ENCODE measurements around the gene C2orf15.

DNA sequence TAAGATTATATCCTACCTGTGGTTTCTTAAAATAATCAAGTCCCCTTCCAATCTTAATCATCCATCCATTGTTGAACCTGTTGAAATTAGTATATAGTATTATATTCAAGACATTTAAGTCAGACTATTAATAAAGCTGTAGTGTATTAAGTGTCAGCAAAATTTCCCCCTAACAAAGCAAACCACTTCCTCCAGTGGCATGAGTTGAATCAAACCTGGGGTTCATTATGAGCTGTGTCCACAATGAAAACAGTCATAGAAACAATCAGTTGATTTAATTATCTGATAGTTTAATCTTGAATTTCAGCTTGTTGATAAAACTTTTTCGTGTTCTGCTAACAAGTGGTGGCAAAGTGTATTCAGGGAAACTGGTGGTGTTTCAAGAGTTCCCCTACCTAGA lies 28.0 kb downstream of the C2orf15 start:
- TF ChIP-seq, protein P1, sequence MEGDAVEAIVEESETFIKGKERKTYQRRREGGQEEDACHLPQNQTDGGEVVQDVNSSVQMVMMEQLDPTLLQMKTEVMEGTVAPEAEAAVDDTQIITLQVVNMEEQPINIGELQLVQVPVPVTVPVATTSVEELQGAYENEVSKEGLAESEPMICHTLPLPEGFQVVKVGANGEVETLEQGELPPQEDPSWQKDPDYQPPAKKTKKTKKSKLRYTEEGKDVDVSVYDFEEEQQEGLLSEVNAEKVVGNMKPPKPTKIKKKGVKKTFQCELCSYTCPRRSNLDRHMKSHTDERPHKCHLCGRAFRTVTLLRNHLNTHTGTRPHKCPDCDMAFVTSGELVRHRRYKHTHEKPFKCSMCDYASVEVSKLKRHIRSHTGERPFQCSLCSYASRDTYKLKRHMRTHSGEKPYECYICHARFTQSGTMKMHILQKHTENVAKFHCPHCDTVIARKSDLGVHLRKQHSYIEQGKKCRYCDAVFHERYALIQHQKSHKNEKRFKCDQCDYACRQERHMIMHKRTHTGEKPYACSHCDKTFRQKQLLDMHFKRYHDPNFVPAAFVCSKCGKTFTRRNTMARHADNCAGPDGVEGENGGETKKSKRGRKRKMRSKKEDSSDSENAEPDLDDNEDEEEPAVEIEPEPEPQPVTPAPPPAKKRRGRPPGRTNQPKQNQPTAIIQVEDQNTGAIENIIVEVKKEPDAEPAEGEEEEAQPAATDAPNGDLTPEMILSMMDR (IDR thresholded peaks at IDR 0.05), result no peak
- TF ChIP-seq POLR2A (IDR thresholded peaks at IDR 0.05), result no peak
